B cell (primary cell): Measurements from ENCODE around the gene GOSR2. TPM values are rescaled to one million over a fixed set of nuclear protein-coding genes. Genes with fewer than 3 reads are reported as not detected.

Experiments used
- ATAC-seq: fragments of 200-7000 bp; cut with Tn5 transposase; one replicate; pipeline ENCODE4 v1.10.0; 2021; ENCODE audit warnings: low read depth, mild to moderate bottlenecking, moderate number of reproducible peaks, moderate library complexity
- CTCF ChIA-PET: fragments of 350-600 bp; sonication (Branson Sonifier 250); formaldehyde crosslinking; loops from one replicate; lab custom pipeline; 2021; ENCODE audit warnings: antibody characterized with exemption, inconsistent platforms; lab: Charles Lee
- POLR2A ChIA-PET: fragments of 350-600 bp; sonication (Branson Sonifier 250); formaldehyde crosslinking; loops from one replicate; lab custom pipeline; 2021; ENCODE audit warnings: antibody characterized with exemption; lab: Charles Lee
- DNase-seq: peaks from one replicate; pipeline ENCODE4 v3.0.0; 2013
- H2AFZ ChIP-seq: 2 replicates; pipeline ENCODE4 v1.6.1; 2012; ENCODE audit warnings: mild to moderate bottlenecking, low read depth, low read length; ENCODE audit not compliant: insufficient read depth, poor library complexity, severe bottlenecking
- H3K27ac ChIP-seq, 2 donors: 1 replicate in 1 of 2; 2 replicates in 1 of 2; pipeline ENCODE4 v1.5.1; 2012 to 2013; ENCODE audit warnings: low read length in 2 of 2, mild to moderate bottlenecking in 2 of 2, moderate library complexity in 1 of 2
- H3K27me3 ChIP-seq, 4 experiments: fragments of 200-600 bp in 1 of 4; sonication (generic) in 1 of 4; replicated peaks in 1 of 4; 1 replicate in 2 of 4; 2 replicates in 2 of 4; pipeline versions ENCODE4 v1.6.1 to v1.7.0; 2013 to 2016; ENCODE audit warnings: low read length in 3 of 4, mild to moderate bottlenecking in 2 of 4, mixed read lengths in 1 of 4, moderate library complexity in 1 of 4; ENCODE audit not compliant: insufficient read depth in 4 of 4, control insufficient read depth in 3 of 4; ENCODE audit errors: control extremely low read depth in 1 of 4
- H3K36me3 ChIP-seq, 2 experiments: replicated peaks in 1 of 2; 1 replicate in 1 of 2; 2 replicates in 1 of 2; pipeline versions ENCODE4 v1.6.1 to v1.7.1; 2013; ENCODE audit warnings: low read length in 1 of 2; ENCODE audit not compliant: insufficient read depth in 2 of 2, control insufficient read depth in 1 of 2; ENCODE audit errors: control extremely low read depth in 1 of 2, extremely low read depth in 1 of 2
- H3K4me1 ChIP-seq, 2 donors: fragments of 200-600 bp in 1 of 2; sonication (generic) in 1 of 2; 1 replicate in 1 of 2; 2 replicates in 1 of 2; pipeline versions ENCODE4 v1.5.1 to v1.6.1; 2013 to 2017; ENCODE audit warnings: low read length in 2 of 2; ENCODE audit not compliant: control insufficient read depth in 2 of 2, insufficient read depth in 2 of 2
- H3K4me2 ChIP-seq: replicated peaks from 2 replicates; pipeline ENCODE3; 2012; ENCODE audit warnings: mild to moderate bottlenecking, low read depth, low read length; ENCODE audit not compliant: poor library complexity, severe bottlenecking
- H3K4me3 ChIP-seq, 5 experiments: fragments of 200-600 bp in 1 of 5; sonication (generic) in 1 of 5; 1 replicate in 3 of 5; 2 replicates in 2 of 5; pipeline versions ENCODE4 v1.5.1 to v1.7.0; 2011 to 2016; ENCODE audit warnings: low read length in 4 of 5, mild to moderate bottlenecking in 4 of 5, low read depth in 2 of 5, control low read depth in 1 of 5, moderate library complexity in 1 of 5; ENCODE audit not compliant: insufficient read depth in 1 of 5; ENCODE audit errors: control extremely low read depth in 1 of 5, extremely low read depth in 1 of 5
- H3K79me2 ChIP-seq: fragments of 200-600 bp; sonication (generic); one replicate; pipeline ENCODE4 v1.6.0; 2016; ENCODE audit warnings: low read length; ENCODE audit not compliant: control insufficient read depth, insufficient read depth
- H3K9ac ChIP-seq: fragments of 200-600 bp; sonication (generic); 2 replicates; pipeline ENCODE4 v1.6.1; 2017; ENCODE audit warnings: mild to moderate bottlenecking, low read length, moderate library complexity
- H3K9me3 ChIP-seq, 3 donors: one replicate each; pipeline versions ENCODE4 v1.6.1 to v1.7.1; 2013; ENCODE audit warnings: low read length in 2 of 3; ENCODE audit not compliant: control insufficient read depth in 2 of 3, insufficient read depth in 1 of 3; ENCODE audit errors: control extremely low read depth in 1 of 3
- H4K20me1 ChIP-seq: 2 replicates; pipeline ENCODE4 v1.6.0; 2012; ENCODE audit warnings: mild to moderate bottlenecking, low read length; ENCODE audit not compliant: insufficient read depth, control insufficient read depth, poor library complexity, severe bottlenecking
- H3K27ac Mint-ChIP-seq: one replicate; pipeline ENCODE4 v1.8.0; 2021; ENCODE audit warnings: mixed read lengths
- H3K27me3 Mint-ChIP-seq: one replicate; pipeline ENCODE4 v1.8.0; 2021; ENCODE audit warnings: mixed read lengths
- H3K4me1 Mint-ChIP-seq: one replicate; pipeline ENCODE4 v1.8.0; 2021; ENCODE audit warnings: mixed read lengths
- H3K4me3 Mint-ChIP-seq: one replicate; pipeline ENCODE4 v1.8.0; 2021; ENCODE audit warnings: mixed read lengths
- H3K9me3 Mint-ChIP-seq: one replicate; pipeline ENCODE4 v1.8.0; 2022; ENCODE audit warnings: mixed read lengths; ENCODE audit not compliant: insufficient read depth
- CTCF ChIP-seq: fragments of 200-600 bp; IDR thresholded peaks from one replicate; pipeline ENCODE4 v1.8.0; 2022; ENCODE audit warnings: antibody characterized with exemption, mild to moderate bottlenecking
- EZH2 ChIP-seq: IDR thresholded peaks from 2 replicates; pipeline ENCODE4 v1.6.1; 2012; ENCODE audit warnings: borderline replicate concordance, low read depth, mild to moderate bottlenecking, moderate library complexity, low read length; ENCODE audit not compliant: insufficient read depth, poor library complexity, severe bottlenecking
- WGBS: methylation state at CpG from one replicate; pipeline ENCODE4 v1.1.5; 2013; ENCODE audit warnings: missing lambda C conversion rate; ENCODE audit not compliant: insufficient coverage; 5-methylcytosine and 5-hydroxymethylcytosine counted together
- intact Hi-C: fragments of 100-400 bp; cut with micrococcal nuclease; formaldehyde crosslinking; loops from one replicate; pipeline ENCODE4 v1.10.0; 2022
- polyA minus RNA-seq: library from RNA; depleted of rRNA, polyadenylated mRNA; stranded (reverse); fragments of >200 nt; gene quantifications from 2 replicates; pipeline ENCODE4 v1.2.3, GENCODE V29; 2012
- polyA plus RNA-seq: library from polyadenylated mRNA; depleted of rRNA; stranded (reverse); fragments of >200 nt; gene quantifications from 2 replicates; pipeline ENCODE4 v1.2.3, GENCODE V29; 2012
- total RNA-seq, 2 donors: library from RNA; stranded (reverse); fragments of 120-200 nt in 1 of 2; gene quantifications; 1 replicate in 1 of 2; 2 replicates in 1 of 2; pipeline versions ENCODE4 v1.2.3 to v1.2.4, GENCODE V29; 2013 to 2022

Gene GOSR2
- 91.0 and 95.2 TPM in 2 replicates for total RNA-seq
- 37.4 TPM for total RNA-seq (2013)
- polyA plus RNA-seq: 31.7 and 33.2 TPM in 2 replicates
- polyA minus RNA-seq: 31.6 and 43.5 TPM in 2 replicates

- intact Hi-C loops: loop anchor here (1.0 to 5.0 kb wide), 2 partner anchors 144 to 399 kb away; partner anchors contain the start of gene EFCAB13
- ATAC-seq (peak; percentile 94), DNase-seq (peak; percentile 98)
- H3K27ac Mint-ChIP-seq: peak within 1 kb of the TSS; percentile 100
- POLR2A ChIA-PET: no interaction called here
- Histone ChIP-seq H3K4me2 (peak within 1 kb of the TSS; percentile 92), H3K36me3 (no peaks in the 10 kb centered on the region), H3K27me3 (no peaks in the 10 kb centered on the region), H3K79me2 (peaks cover 55% of the 10 kb centered on the region), H3K9ac (peak within 1 kb of the TSS; percentile 98), H4K20me1 (peaks cover 33% of the 10 kb centered on the region), H3K27ac (peak within 1 kb of the TSS; percentile 94 to 98), H2AFZ (peak within 1 kb of the TSS; percentile 91), H3K9me3 (no peaks in the 10 kb centered on the region), H3K4me1 (peaks cover 16% of the 10 kb centered on the region in 2 donors), H3K4me3 (peak within 1 kb of the TSS; percentile 87 to 98 (median 97))
- WGBS: under 1% methylated on average over 48 of the region's 52 CpGs
- H3K4me3 Mint-ChIP-seq: peak within 1 kb of the TSS; percentile 98
- H3K9me3 Mint-ChIP-seq: no peaks in the 10 kb centered on the region
- H3K27me3 Mint-ChIP-seq: no peaks in the 10 kb centered on the region
- peaks cover 55% of the 10 kb centered on the region for H3K4me1 Mint-ChIP-seq
- TF ChIP-seq EZH2: no peak
- TF ChIP-seq CTCF: no peak
- CTCF ChIA-PET: no interaction called here
Measured at GRCh38 chr17:46922804-46923635, at the start of gene GOSR2. TSS of gene GOSR2 (plus strand) at chr17:46923160. CDS start at chr17:46923193, 33 bp downstream.

GRCh38 chr17:46873941-46874645 lies 48.9 kb upstream of the GOSR2 start:
- Mint-ChIP-seq H3K27ac (no peak overlapping the region), H3K4me1 (no peaks in the 10 kb centered on the region), H3K9me3 (no peaks in the 10 kb centered on the region), H3K27me3 (no peaks in the 10 kb centered on the region), H3K4me3 (no peak overlapping the region)
- Histone ChIP-seq H3K9ac (no peak overlapping the region), H3K4me1 (no peaks in the 10 kb centered on the region), H2AFZ (no peak overlapping the region), H3K79me2 (no peaks in the 10 kb centered on the region), H3K27ac (no peak overlapping the region), H3K9me3 (no peaks in the 10 kb centered on the region), H4K20me1 (no peaks in the 10 kb centered on the region), H3K4me2 (no peak overlapping the region), H3K4me3 (no peak overlapping the region), H3K27me3 (no peaks in the 10 kb centered on the region), H3K36me3 (no peaks in the 10 kb centered on the region)
- ATAC-seq (no peak), DNase-seq (no peak)
- intact Hi-C loops: no loop called here
- WGBS: 55% methylated on average over 5 of the region's 7 CpGs
- POLR2A ChIA-PET: no interaction called here
- TF ChIP-seq EZH2 (no peak), CTCF (no peak)
- CTCF ChIA-PET: no interaction called here
